Measurements from ENCODE around the gene SAMD14.

Gene SAMD14

GRCh38 chr17:50100480-50100883, 29.5 kb downstream of the SAMD14 start:
- H3K27ac ChIP-seq = no peak overlapping the region
- no peaks in the 10 kb centered on the region for H3K36me3 ChIP-seq (ENCODE audit: control insufficient read depth, insufficient read depth, low read length)

DNA sequence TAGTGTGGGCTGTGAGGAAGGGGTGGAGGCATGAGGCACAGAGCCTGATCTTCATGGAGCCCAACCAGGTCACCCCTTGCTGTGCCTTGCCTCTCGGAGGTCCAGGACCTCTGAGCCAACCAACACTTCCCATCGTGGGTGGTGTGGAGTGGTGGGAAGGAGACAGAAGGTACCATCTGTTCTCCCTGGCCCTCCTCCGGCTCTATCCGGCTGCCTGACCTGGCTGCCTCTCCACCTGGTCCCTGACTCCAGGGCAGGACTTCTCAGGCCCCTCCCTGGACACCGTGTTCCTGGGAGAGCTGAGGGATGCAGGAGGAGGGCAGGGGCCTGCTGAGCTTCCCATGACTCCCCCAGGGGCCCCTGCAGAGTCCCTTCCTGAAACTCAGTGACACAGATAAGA, 31.0 kb downstream of the SAMD14 start:
- H2AFZ ChIP-seq = no peak overlapping the region
- H3K4me3 ChIP-seq (ENCODE audit: low read depth, low read length) = no peak overlapping the region
- H3K9me3 ChIP-seq (ENCODE audit: control insufficient read depth, low read length) = no peaks in the 10 kb centered on the region
- H3K27ac ChIP-seq = no peak overlapping the region
- H3K27me3 ChIP-seq (ENCODE audit: control insufficient read depth, insufficient read depth, low read length) = no peaks in the 10 kb centered on the region
- peaks cover 8% of the 10 kb centered on the region for H3K79me2 ChIP-seq
- no peaks in the 10 kb centered on the region for H3K36me3 ChIP-seq (ENCODE audit: control insufficient read depth, insufficient read depth, low read length)
- no peak for TF ChIP-seq CTCF (IDR thresholded peaks at IDR 0.05)
- no peak overlapping the region for H3K9ac ChIP-seq
- no peak overlapping the region for H3K4me2 ChIP-seq (ENCODE audit: low read length)
- H3K4me1 ChIP-seq = peaks cover 25% of the 10 kb centered on the region

More at GRCh38 chr17:50100480-50100883, 29.5 kb downstream of the SAMD14 start:
- no peak overlapping the region for H2AFZ ChIP-seq
- H3K4me3 ChIP-seq (ENCODE audit: low read depth, low read length) = no peak overlapping the region
- H3K79me2 ChIP-seq = peaks cover 6% of the 10 kb centered on the region
- no peak for TF ChIP-seq CTCF (IDR thresholded peaks at IDR 0.05)
- no peak overlapping the region for H3K4me2 ChIP-seq (ENCODE audit: low read length)
- no peaks in the 10 kb centered on the region for H3K9me3 ChIP-seq (ENCODE audit: control insufficient read depth, low read length)
- H3K9ac ChIP-seq = no peak overlapping the region
- peaks cover 20% of the 10 kb centered on the region for H3K4me1 ChIP-seq
- no peaks in the 10 kb centered on the region for H3K27me3 ChIP-seq (ENCODE audit: control insufficient read depth, insufficient read depth, low read length)

DNA sequence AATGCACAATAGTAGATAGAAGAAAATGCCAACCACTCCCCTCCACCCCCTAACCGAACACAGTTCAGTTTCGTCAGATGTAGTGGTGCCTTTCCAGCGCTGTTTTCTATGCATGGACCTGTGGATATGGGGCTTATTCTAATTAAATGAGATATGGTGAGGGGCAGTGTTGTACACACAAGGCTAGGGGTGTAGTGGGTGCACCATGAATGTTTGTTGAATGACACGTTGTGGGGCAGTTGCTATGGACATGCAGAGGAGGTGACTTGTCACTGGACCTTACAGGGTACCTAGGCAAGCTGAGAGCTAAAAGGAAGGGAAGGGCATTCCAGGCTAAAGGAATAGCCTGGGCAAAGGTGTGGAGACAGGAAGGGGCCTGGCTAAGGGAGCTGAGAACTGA, 31.4 kb downstream of the SAMD14 start:
- Histone ChIP-seq H3K36me3 (ENCODE audit: control insufficient read depth, insufficient read depth, low read length) (no peaks in the 10 kb centered on the region), H3K4me3 (ENCODE audit: low read depth, low read length) (no peak overlapping the region)

DNA sequence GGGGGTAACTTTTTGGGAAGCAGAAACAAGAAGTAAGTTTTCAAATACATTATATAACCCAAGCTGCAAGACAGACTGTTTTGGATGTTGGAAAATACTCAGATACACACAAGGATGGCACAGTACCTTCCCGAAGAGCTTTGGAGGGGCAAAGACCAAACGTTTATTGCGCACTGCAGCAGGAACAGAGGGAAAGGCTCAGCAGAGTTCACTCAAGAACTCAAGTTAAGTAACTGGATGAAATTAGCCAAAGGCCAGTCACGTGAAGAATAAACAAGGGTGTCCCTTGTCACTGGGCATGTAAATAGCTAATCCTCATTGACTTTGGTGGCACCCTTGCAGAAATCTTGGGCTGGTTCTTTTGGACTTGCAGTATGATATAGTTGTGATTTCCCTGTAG, 32.0 kb downstream of the SAMD14 start:
- no peak overlapping the region for H3K4me3 ChIP-seq (ENCODE audit: low read depth, low read length)

More for the DNA sequence above, 31.4 kb downstream of the SAMD14 start:
- Histone ChIP-seq H3K27ac (no peak overlapping the region), H3K9ac (no peak overlapping the region), H3K27me3 (ENCODE audit: control insufficient read depth, insufficient read depth, low read length) (no peaks in the 10 kb centered on the region), H3K9me3 (ENCODE audit: control insufficient read depth, low read length) (no peaks in the 10 kb centered on the region), H2AFZ (no peak overlapping the region), H3K4me2 (ENCODE audit: low read length) (no peak overlapping the region), H3K4me1 (peaks cover 25% of the 10 kb centered on the region), H3K79me2 (peaks cover 8% of the 10 kb centered on the region)
- TF ChIP-seq CTCF (IDR thresholded peaks at IDR 0.05) = no peak

More for the DNA sequence above, 32.0 kb downstream of the SAMD14 start:
- H3K9ac ChIP-seq = no peak overlapping the region
- H3K79me2 ChIP-seq = peaks cover 8% of the 10 kb centered on the region
- no peak overlapping the region for H3K4me2 ChIP-seq (ENCODE audit: low read length)
- H2AFZ ChIP-seq = no peak overlapping the region
- H3K4me1 ChIP-seq = peaks cover 28% of the 10 kb centered on the region
- no peak overlapping the region for H3K27ac ChIP-seq
- H3K27me3 ChIP-seq (ENCODE audit: control insufficient read depth, insufficient read depth, low read length) = no peaks in the 10 kb centered on the region
- no peaks in the 10 kb centered on the region for H3K36me3 ChIP-seq (ENCODE audit: control insufficient read depth, insufficient read depth, low read length)
- no peaks in the 10 kb centered on the region for H3K9me3 ChIP-seq (ENCODE audit: control insufficient read depth, low read length)
- TF ChIP-seq CTCF (IDR thresholded peaks at IDR 0.05) = no peak

Data from parathyroid adenoma (tissue), 2 donors.